ENCODE data around the gene FGA.

The FGA gene

DNA sequence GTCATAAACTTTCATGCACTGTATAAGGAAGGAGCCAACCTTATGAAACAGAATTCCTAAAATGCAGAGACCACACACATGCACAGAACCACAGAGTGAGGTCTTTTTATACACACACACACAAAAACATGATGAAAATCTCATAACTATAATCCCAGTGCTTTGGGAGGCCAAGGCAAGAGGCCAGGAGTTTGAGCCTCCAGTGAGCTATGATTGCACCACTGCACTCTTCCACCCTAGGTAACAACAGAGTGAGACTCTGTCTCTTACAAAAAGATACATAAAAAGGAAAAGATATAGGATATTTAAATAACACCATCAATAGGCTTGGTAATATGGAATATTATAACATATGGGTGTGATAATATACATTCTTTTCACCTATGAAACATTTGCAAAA lies 10.6 kb downstream of the FGA start:
- no peak for DNase-seq (ENCODE audit: low spot score)

DNA sequence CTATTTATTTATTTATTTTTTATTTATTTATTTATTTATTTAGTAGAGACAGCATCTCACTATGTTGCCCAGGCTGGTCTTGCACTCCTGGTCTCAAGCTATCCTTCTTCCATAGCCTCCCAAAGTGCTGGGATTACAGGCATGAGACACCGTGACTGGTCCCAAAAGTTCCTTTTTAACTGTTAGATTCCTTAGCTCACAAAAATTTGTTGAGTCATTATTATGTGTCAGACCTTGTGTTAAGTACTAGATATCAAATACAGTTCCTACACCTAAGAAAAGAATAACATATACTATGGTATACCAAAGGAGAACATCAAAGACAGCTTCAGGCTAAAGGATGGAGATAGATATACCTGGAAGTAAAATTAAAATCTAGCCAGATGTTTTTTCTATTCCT lies 11.6 kb downstream of the FGA start:
- DNase-seq (ENCODE audit: low spot score): no peak

DNA sequence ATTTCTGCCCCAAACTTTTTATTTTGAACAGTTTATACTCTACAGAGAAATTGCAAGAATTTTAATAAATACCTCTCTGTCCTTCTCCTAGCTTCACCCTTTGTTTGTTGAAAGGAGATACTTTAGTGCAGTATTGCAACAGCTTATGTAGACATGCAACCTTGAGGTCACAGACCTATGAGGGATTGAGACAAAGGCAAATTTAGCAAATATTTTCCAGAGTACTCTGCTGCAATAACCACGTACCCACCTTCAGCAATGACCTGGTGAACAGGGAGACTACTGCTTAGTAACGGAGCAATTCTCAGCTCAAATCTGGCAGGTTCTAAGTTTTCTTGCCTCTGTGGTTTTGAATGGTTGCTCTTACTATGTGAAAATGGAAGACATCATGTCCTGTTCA lies 13.2 kb downstream of the FGA start:
- DNase-seq (ENCODE audit: low spot score): no peak

DNA sequence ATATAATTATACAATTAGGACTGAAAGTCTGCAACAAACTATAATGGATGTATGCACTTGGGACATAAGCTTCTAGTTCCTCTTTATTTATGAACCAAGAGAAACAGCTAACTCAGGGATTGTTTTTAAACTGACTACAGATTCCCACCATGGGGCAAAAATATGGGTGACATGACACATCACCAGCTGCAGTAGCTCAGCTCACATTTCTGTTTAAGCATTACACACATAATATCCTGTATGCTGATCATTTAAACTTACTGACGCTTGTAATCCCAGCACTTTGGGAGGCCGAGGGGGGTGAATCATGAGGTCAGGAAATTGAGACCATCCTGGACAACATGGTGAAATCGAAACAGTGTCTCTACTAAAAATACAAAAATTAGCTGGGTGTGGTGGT lies 16.2 kb downstream of the FGA start:
- no peak for DNase-seq (ENCODE audit: low spot score)

DNA sequence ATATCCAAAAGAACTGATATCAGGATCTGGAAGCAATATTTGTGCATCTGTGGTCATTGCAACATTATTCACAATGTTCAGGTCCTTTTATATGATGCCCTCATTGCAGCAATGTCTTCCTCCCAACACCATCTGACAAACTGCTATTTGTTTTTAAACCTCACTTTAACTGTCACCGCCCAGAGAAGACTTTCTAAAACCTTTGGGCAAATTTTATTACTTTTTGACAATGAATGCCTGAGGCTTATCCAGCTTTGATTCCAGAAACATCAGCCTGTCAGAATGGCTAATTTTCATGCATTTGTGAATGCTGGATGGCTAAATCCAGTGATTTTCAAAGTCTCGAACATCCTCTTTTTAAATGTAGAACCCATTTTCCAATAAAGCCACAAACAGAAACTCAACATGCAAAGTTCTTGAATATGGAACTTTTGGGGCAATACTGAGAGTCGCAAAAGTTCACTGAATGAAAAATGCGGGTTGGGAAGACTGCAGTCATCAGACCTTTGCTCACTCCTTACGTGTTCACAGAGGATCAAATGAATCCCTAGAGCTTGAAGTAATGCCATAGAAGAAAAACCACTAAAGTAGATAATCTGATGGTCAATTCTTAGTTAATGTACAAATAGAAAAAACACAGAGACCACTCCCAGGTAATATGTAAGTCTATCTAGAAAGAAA lies 17.2 kb downstream of the FGA start:
- no peak for DNase-seq (ENCODE audit: low spot score)

DNA sequence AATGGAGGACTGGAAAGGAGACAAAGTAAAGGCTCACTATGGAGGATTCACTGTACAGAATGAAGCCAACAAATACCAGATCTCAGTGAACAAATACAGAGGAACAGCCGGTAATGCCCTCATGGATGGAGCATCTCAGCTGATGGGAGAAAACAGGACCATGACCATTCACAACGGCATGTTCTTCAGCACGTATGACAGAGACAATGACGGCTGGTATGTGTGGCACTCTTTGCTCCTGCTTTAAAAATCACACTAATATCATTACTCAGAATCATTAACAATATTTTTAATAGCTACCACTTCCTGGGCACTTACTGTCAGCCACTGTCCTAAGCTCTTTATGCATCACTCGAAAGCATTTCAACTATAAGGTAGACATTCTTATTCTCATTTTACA lies 21.0 kb downstream of the FGA start:
- no peak for DNase-seq (ENCODE audit: low spot score)

DNA sequence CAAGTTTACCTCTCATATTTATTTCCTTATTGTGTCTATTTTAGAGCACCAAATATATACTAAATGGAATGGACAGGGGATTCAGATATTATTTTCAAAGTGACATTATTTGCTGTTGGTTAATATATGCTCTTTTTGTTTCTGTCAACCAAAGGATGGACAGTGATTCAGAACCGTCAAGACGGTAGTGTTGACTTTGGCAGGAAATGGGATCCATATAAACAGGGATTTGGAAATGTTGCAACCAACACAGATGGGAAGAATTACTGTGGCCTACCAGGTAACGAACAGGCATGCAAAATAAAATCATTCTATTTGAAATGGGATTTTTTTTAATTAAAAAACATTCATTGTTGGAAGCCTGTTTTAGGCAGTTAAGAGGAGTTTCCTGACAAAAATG lies 21.5 kb downstream of the FGA start:
- DNase-seq (ENCODE audit: low spot score): no peak

DNA sequence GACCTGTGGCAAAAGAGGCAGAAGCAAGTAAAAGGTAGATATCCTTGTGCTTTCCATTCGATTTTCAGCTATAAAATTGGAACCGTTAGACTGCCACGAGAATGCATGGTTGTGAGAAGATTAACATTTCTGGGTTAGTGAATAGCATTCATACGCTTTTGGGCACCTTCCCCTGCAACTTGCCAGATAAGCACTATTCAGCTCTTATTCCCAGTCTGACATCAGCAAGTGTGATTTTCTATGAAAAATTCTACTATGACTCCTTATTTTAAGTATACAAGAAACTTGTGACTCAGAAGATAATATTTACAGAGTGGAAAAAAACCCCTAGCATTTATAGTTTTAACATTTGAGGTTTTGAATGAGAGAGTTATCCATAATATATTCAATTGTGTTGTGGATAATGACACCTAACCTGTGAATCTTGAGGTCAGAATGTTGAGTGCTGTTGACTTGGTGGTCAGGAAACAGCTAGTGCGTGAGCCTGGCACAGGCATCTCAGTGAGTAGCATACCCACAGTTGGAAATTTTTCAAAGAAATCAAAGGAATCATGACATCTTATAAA lies 23.8 kb downstream of the FGA start:
- no peak for DNase-seq (ENCODE audit: low spot score)

DNA sequence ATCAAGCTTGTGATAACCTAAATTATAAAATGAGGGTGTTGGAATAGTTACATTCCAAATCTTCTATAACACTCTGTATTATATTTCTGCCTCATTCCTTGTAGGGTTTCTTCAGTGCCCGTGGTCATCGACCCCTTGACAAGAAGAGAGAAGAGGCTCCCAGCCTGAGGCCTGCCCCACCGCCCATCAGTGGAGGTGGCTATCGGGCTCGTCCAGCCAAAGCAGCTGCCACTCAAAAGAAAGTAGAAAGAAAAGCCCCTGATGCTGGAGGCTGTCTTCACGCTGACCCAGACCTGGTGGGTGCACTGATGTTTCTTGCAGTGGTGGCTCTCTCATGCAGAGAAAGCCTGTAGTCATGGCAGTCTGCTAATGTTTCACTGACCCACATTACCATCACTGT lies 24.8 kb downstream of the FGA start:
- no peak for DNase-seq (ENCODE audit: low spot score)

DNA sequence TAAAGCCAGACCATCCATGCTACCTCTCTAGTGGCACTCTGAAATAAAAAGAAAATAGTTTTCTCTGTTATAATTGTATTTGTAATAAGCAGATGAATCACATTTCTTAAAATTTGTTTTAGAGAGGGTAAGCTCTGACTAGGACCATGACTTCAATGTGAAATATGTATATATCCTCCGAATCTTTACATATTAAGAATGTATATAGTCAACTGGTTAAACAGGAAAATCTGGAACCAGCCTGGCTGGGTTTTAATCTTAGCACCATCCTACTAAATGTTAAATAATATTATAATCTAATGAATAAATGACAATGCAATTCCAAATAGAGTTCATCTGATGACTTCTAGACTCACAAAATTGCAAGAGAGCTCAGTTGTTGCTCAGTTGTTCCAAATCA lies 26.2 kb downstream of the FGA start:
- no peak for DNase-seq (ENCODE audit: low spot score)

DNA sequence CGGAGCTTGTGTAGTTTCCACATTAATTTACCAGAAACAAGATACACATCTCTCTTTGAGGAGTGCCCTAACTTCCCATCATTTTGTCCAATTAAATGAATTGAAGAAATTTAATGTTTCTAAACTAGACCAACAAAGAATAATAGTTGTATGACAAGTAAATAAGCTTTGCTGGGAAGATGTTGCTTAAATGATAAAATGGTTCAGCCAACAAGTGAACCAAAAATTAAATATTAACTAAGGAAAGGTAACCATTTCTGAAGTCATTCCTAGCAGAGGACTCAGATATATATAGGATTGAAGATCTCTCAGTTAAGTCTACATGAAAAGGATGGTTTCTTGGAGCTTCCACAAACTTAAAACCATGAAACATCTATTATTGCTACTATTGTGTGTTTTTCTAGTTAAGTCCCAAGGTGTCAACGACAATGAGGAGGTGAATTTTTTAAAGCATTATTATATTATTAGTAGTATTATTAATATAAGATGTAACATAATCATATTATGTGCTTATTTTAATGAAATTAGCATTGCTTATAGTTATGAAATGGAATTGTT lies 27.8 kb downstream of the FGA start, which contains the start of gene FGB:
TSS of gene FGB (plus strand) at position 315 of the 558 bp plus-strand sequence. CDS start at position 323, 8 bp downstream.
- DNase-seq (ENCODE audit: low spot score): no peak

DNA sequence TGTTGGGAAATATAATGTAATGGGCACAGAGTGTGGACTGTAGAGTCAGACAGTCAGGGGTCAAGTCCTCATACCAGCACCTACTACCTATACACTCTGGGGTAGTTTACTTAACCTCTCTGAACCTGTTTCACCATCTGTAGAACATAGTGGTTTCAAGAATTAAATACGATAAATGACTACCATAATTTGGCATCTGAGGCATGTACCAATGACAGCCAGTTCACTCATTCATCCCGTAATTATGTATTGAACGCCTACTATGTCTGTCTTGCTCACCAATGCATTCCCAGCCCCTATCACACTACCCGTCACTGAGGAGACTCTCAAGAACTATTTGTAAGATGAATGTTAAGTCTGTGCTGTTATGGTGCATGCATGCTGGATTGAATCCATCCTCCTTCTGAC lies 29.7 kb downstream of the FGA start:
- DNase-seq (ENCODE audit: low spot score): no peak

DNA sequence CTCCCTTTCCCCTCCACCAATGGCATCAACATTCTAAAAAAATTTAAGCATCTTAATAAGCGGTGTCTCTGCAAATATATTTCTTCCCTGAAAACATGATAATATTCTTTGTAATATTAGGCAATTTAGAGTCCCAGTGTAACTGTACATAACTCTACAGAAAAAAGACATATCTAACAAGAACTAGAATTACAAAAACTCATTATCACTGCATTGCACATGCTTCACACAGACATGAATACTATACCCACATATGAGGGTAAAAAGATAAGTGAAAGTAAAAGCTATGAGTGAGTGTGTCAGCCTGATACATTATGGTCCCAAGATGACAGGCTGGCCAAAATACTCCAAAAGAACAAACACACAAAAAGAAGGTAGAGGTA lies 30.1 kb downstream of the FGA start:
- no peak for DNase-seq (ENCODE audit: low spot score)

DNA sequence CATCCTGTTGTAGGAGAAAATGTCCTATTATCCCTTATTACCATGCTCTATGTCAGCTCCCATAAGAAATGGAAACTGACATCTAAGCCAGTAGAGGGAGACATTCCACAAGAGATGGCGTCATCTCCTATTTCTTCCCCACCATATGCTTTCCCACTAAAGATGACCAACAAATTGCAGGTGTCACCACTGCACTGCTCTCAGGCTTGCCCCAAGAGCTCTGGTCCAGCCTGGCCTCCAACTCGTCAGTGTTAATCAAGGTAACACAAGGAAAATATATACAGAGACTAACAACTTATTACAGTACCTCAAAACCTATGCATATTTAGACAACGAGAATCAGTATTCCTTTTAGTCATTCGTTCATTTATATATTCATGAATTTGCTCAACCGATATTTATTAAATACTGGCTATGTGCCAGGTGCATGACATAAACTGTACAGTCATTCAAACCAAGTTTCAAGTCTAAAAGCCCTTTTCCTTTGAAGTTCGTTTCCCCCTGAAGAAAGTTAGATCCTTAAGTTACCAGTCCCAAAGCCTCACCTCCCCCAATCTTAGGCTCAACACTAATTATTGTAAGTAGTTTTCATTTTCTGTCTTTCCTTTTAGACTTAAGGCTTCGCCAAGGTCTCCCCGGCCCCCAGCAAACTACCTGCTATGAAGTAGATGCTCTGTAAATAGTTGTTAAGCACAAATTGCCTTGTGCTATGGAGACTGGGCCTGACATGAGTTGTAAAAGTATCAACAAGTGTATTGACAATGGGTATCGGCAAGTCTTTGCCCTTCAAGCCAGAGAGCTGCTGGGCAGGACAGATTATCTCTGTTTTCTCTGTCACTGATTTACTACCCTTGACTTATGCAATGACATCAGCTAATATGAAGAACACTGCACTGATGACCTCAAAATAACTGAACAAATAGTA lies 30.8 kb downstream of the FGA start:
- peak; percentile 53 for DNase-seq (ENCODE audit: low spot score)

DNA sequence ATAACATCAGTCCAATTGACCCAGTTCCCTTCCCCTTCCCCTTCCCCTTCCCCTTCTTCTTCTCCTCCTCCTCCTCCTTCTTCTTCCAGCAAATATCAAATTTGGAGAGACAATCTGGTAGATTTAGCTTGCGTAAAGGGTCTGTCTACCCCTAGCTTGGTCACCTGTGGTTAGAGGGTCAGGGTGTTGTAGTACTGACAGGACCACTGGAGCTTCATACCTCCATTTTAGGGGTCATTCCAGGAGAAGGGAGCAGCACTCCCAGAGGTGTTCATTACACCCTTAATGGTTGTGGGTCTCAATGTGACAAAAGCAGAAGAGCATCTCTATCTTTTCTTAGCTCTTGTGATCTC lies 31.4 kb downstream of the FGA start:
- DNase-seq (ENCODE audit: low spot score): no peak

DNA sequence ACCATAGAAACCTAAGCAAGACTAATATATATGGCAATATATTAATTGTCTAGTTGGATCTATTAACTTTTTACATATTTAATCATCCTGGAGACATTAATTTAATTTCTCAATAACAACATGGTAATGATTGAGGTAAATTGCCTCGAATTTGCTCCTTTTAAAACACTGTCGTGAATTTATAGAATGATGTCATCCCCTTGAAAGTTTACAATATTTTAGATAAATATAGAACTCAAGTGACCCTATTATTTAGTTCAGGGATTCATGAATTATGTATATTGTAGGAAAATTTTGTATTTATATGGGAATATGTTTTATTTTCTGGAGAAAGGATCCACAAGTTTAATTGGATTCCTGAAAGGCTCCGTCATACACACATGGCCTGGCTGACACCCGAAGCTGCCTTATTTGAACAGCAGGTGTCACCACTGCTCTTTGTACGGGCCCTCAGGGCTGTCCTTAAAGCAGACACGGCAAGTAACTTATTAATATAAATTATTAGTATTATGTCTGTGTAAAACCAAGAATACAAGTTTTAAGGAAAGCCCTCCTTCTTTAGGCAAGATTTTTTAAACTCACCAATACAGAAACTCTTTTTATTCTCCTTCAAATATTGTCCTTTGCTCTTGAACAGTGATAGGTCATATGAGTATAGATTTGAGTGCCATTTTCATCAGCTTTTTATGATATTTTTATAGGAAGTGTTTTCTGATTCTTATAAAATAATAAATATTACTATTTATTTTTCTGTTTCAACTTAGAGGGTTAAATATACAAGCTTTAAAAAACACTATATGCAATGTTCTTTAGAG lies 38.5 kb downstream of the FGA start:
- DNase-seq (ENCODE audit: low spot score): peak; percentile 78

DNA sequence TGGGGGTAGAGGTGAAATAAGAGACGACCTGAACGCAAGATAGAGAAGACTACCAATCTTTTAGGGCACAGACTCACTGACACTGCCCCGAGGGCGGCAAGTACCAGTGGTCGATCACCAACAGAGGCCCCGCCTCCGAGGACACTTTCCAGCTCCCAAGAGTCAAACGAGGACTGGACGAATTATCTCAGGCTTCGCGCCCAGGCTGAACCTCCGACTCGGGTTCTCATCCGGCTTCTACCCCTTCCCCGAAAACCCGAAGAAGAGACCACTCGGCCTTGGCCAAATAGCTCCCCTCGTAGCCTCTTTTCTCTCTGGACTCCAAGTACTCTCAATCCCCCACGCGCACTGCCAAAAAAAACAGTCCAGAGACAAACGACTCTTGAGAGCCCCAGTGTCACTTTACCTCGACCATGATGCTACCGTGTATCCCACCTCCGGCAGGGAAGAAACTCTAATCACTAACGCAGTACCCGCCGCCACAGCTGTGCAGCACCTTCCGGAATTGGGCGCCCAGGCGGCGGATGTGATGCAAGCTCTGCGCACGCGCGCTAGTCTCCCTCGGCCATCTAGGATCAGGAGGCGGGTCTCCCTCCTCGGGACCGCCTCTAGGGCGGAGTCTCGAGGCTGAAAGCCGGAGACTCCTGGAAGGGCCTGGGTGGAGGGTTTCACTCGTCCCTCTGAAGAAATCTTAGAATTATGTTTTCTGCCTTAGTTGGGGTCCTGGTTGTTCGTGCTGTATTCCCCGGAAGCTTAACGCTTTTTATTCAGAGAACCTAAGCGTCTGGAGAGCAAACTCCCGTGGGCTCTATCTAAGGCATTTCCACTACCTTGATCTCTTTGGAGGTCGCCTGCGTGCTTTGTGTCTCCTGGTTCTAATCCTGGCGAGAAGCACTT lies 40.4 kb downstream of the FGA start, which contains the start of gene PLRG1:
TSS of gene PLRG1 (minus strand) at position 507 of the 897 bp plus-strand sequence. CDS start at position 415, 92 bp downstream.
- peak; percentile 99 for DNase-seq (ENCODE audit: low spot score)

DNA sequence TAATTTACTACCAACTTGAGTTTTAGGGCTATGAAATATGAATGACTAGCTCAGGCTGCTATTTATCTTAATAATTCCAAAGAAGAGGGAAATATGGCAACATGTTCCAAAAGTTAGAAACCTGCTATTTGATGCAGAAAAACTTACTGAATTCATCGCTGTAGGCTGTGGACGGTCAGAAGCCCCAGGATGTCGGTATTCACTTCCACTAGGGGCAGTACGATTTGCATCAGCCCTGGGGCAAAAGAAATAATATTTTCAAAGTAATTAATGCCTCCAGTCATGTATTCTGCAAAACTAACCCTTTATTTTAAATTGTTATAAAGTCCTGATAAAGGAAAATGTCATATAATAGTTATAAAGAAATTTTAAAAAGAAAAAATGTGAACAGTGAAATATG lies 44.9 kb downstream of the FGA start:
- DNase-seq (ENCODE audit: low spot score): no peak

DNA sequence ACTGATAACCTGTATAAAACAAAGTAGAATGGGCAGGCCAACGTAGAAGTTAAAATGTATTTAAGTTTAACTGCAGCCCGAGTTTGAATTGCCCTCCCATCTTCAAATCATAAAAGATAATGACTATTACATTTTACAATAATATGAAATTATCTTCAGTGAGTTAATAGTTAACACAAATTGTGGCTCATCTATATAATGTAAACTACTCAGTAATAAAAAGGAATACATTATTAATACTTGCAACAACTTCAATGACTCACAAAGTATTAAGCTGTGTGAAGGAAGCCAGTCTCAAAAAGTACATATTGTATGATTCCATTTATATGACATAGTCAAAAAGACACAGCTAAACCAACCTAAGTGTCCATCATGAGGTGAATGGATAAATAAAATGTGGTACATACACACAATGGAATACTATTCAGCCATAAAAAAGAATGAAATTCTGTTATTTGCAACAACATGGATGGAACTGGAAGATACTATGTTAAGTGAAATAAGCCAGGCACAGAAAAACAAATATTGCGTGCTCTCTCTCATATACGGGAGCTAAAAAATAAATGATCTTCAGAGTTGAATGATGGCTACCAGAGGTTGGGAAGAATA lies 48.2 kb downstream of the FGA start:
- DNase-seq (ENCODE audit: low spot score): no peak
